NCI-H2227 treated with DMSO at 0.1 percent for 48 hours (cell line): Measurements from ENCODE around the gene PPP1R15B.

Experiments
- DNase-seq: peaks from one replicate; lab custom pipeline; 2025; lab: John Stamatoyannopoulos, UW

PPP1R15B gene

DNA sequence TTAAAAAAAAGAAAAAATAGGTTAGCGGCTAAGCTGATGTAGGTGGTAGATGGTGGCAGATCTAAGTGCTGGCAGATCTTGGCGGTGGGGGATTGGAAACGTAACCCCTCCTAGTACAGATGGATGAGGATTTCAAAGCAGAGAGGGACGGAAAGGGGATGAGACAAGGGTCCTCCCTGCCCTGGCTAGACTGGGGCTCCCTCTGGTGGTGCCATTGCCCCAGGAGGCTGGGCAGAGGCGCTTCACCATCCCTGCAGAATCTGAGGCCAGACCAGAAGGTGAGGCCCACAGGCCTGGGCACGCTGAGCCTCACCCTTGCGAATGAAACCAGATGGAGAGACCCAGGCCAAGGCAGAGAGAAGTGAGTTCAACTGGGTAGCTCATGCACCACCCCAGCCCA lies 44.9 kb downstream of the PPP1R15B start:
- DNase-seq = no peak

GRCh38 chr1:204363335-204364114 lies 48.1 kb downstream of the PPP1R15B start:
- peak; percentile 67 for DNase-seq

GRCh38 chr1:204362984-204363334 lies 48.7 kb downstream of the PPP1R15B start:
- DNase-seq = no peak

DNA sequence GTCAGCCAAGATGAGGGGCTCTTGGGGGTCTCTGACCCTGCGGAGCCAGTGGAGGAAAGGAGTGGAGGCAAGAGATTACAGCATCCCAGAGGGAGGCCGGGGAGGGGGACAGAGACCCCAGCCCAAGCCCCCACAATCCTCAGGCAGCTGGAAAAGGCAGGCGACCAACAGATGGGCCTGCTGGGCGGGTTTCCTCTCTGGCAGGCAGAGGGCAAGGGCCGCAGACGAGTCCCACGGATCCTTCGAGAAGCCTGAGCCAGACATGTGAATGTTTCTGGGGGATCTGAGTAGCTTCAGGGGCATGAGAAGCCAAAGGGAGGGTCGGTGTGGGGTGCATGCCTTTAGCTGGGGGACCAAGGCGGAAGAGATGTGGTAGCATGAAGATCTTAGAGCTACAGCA lies 49.8 kb downstream of the PPP1R15B start:
- no peak for DNase-seq

DNA sequence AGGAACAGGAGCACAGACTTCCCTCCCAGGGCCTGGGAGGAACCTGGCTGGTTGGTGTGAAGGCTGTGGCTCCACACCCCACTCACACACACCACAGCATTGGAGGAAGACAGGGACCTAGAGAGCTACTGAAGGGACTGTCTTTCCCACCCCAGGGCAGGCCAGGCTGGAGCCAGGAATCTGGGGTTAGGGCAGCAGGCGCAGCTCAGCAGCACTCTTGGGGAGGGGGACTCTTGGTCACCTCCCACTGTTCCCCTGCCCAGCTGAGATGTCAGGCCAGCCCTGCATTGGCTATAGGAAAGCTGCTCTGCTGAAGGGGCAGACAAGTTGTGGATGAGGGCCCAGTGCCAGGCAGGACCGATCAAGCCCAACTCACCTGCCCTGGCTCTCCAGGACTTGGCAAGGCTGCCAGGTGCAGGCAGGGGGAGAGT lies 50.3 kb downstream of the PPP1R15B start:
- DNase-seq = no peak

GRCh38 chr1:204360314-204360713 lies 51.3 kb downstream of the PPP1R15B start:
- DNase-seq = no peak

DNA sequence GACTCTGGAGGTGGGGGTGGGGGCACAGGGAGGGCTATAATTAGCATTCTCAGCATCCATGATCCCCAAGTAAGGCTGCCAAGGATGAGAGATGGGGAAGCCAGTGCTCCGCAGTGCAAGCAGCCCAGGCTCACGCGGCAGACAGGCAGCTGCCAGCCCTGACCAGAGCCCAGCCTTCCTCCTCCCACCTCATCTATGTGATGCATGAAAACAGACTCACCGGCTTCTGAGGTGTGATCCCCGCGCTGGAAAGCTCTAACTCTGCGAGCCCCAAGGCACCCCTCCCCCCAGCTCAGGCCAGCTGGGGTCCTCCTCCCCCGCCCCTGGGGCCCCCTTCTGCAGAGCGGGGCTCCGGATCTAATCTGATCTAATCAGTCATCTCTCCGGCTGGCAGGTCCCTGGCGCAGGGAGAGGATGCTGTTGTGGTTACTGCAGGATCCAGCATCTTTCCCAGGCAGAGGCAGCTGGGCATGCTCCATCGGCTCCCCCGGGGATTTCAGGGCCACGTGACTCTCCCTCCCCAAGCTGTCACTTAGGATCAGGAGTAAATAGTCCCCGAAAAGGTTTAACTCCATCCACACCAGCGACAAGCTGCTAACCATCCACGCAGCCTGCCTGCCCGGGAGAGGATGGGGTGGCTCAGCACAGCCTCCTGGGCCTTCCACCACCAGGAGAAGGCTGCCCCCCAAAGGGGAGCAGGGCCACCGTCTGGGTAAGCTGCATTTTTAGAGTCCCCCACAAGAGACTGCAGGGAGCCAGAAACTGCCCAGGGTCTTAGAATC lies 52.0 kb downstream of the PPP1R15B start, which contains the start of gene PLEKHA6:
Gene PLEKHA6 (minus strand): TSS at position 456 of the 782 bp plus-strand sequence. CDS start 86,202 bp downstream, outside the sequence.
- peak; percentile 60 for DNase-seq

- DNase-seq = no peak
Measured at GRCh38 chr1:204359131-204359473, 52.5 kb downstream of the PPP1R15B start.

DNA sequence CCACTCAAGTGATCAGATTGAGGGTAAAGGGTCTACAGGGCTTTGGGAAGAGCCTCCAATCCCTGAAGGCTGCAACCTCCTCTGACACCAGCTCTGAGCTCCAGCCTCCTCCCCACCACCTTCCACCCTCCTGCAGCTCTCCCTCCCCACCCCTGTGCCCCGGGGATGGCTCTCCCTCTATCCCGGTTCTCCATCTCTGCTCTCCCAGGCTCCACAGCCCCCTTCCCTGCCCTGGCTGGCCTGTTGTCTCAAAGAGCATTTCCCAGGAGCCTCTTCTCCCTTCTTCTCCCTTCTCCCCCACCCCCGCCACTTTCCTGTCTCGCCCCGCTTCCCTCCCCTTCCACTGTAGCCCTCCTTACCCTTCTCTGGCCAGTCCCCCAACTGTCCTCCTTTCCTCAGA lies 53.0 kb downstream of the PPP1R15B start:
- DNase-seq = no peak

GRCh38 chr1:204357551-204358490 lies 53.8 kb downstream of the PPP1R15B start:
- no peak for DNase-seq

- no peak for DNase-seq
Measured at GRCh38 chr1:204356997-204357396, 54.6 kb downstream of the PPP1R15B start.

DNA sequence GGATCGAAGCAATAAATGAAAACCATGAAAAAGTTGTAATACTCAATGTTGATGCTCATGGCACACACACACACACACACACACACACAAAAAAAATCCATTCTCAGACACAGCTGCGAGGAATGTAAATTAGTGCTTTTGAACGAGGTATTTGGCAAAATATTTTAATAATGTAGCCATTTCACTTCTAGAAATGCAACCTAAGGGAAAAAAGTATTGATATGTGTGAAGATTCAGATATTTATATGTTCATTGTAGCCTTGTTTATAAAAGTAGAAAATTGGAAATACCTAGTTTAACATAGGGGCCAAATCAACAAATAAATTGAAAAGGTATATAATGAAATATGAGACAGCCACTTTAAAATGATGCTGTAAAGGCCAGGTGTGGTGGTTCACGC lies 55.7 kb downstream of the PPP1R15B start:
- DNase-seq = no peak

DNA sequence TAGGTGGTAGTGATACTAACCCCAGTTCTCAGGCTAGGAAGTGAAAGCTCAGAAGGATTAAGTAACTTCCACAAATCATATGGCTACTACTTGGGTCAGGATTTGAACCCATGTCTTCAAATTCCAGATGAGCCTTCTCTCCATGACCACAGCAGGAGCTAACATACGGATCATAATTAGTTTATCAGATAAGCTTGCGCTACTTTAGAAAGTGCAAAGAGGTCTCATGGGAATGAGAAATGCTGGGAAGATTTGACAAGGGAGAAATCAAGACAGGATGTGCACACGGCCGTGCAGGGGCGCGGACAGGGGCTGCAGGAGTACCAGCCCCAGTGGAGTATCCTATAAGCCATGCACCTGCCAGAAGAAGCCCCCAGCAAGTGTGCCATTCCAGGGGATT lies 57.0 kb downstream of the PPP1R15B start:
- DNase-seq = no peak
